Nephron (organoid): ENCODE results near the gene ELOVL7.
A peak's percentile ranks its signal among the peaks of the same experiment; 100 is the strongest.

Source experiments
- H3K27ac Mint-ChIP-seq, 3 experiments: 2 replicates each; pipeline ENCODE4 v1.8.0; 2020; ENCODE audit warnings: mixed read lengths in 3 of 3, mild to moderate bottlenecking in 2 of 3, moderate library complexity in 1 of 3
- H3K27me3 Mint-ChIP-seq: 2 replicates; pipeline ENCODE4 v1.8.0; 2021; ENCODE audit warnings: low read depth, mild to moderate bottlenecking, moderate library complexity, mixed read lengths
- H3K36me3 Mint-ChIP-seq: 2 replicates; pipeline ENCODE4 v1.8.0; 2020; ENCODE audit warnings: low read depth, mixed read lengths
- H3K4me1 Mint-ChIP-seq: 2 replicates; pipeline ENCODE4 v1.8.0; 2020; ENCODE audit warnings: mixed read lengths
- H3K4me3 Mint-ChIP-seq, 3 experiments: 2 replicates each; pipeline ENCODE4 v1.8.0; 2020; ENCODE audit warnings: mild to moderate bottlenecking in 3 of 3, mixed read lengths in 3 of 3, moderate library complexity in 2 of 3
- H3K9me3 Mint-ChIP-seq: 2 replicates; pipeline ENCODE4 v1.8.0; 2020; ENCODE audit warnings: mixed read lengths
- CTCF ChIP-seq, 3 experiments: fragments of 200-600 bp; sonication (generic); IDR thresholded peaks; one replicate each; pipeline ENCODE4 v1.5.0; 2021; ENCODE audit warnings: antibody characterized with exemption in 3 of 3; ENCODE audit not compliant: unreplicated experiment in 3 of 3

Gene ELOVL7

GRCh38 chr5:60842871-60843385, 1.1 kb downstream of the ELOVL7 start:
- no peak for TF ChIP-seq CTCF (IDR thresholded peaks at IDR 0.05; ENCODE audit: unreplicated experiment in 3 of 3)
- Mint-ChIP-seq H3K4me3 (peak overlapping the region; percentile 79 to 87 (median 82)), H3K9me3 (no peaks in the 10 kb centered on the region), H3K4me1 (peaks cover 11% of the 10 kb centered on the region), H3K27ac (peak overlapping the region in 1 of 3 experiments; percentile 9), H3K36me3 (no peaks in the 10 kb centered on the region), H3K27me3 (peaks cover 70% of the 10 kb centered on the region)

- H3K27me3 Mint-ChIP-seq, result peaks cover 75% of the 10 kb centered on the region
- H3K27ac Mint-ChIP-seq, result no peak overlapping the region
- peak overlapping the region in 1 of 3 experiments; percentile 64 for H3K4me3 Mint-ChIP-seq
- H3K36me3 Mint-ChIP-seq, result no peaks in the 10 kb centered on the region
- TF ChIP-seq CTCF (IDR thresholded peaks at IDR 0.05; ENCODE audit: unreplicated experiment in 3 of 3), result no peak
- H3K9me3 Mint-ChIP-seq, result no peaks in the 10 kb centered on the region
- H3K4me1 Mint-ChIP-seq, result peaks cover 11% of the 10 kb centered on the region
Observed at GRCh38 chr5:60841361-60841760, 2.7 kb downstream of the ELOVL7 start.

DNA sequence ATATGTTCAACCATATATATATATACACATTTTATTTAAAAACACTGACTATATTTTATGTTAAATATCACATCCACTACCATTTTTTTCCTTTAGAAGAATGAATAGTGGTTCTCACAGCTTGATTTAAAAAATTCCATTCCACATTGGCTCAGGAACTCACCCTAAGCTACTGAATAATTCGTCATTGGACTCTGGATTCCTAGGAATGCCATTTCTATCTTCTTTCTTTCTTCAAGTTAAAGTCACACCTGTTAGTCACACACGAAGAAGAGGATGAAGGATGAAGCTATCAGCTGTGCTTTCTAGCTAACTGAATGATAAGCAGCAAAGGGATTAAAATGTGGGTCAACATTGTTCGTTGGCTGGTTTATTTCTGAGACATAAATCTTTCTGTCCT, 7.9 kb downstream of the ELOVL7 start:
- no peak for TF ChIP-seq CTCF (IDR thresholded peaks at IDR 0.05; ENCODE audit: unreplicated experiment in 3 of 3)
- Mint-ChIP-seq H3K9me3 (no peaks in the 10 kb centered on the region), H3K27me3 (peaks cover 34% of the 10 kb centered on the region), H3K27ac (no peak overlapping the region), H3K4me3 (no peak overlapping the region), H3K36me3 (no peaks in the 10 kb centered on the region), H3K4me1 (no peaks in the 10 kb centered on the region)

GRCh38 chr5:60835554-60835953, 8.5 kb downstream of the ELOVL7 start:
- Mint-ChIP-seq H3K36me3 (no peaks in the 10 kb centered on the region), H3K27ac (no peak overlapping the region), H3K9me3 (no peaks in the 10 kb centered on the region), H3K4me1 (no peaks in the 10 kb centered on the region), H3K4me3 (no peak overlapping the region), H3K27me3 (peaks cover 31% of the 10 kb centered on the region)
- TF ChIP-seq CTCF (IDR thresholded peaks at IDR 0.05; ENCODE audit: unreplicated experiment in 3 of 3), result no peak

- H3K4me1 Mint-ChIP-seq, result no peaks in the 10 kb centered on the region
- no peaks in the 10 kb centered on the region for H3K9me3 Mint-ChIP-seq
- H3K27ac Mint-ChIP-seq, result no peak overlapping the region
- H3K36me3 Mint-ChIP-seq, result no peaks in the 10 kb centered on the region
- no peak overlapping the region for H3K4me3 Mint-ChIP-seq
- TF ChIP-seq CTCF (IDR thresholded peaks at IDR 0.05; ENCODE audit: unreplicated experiment in 3 of 3), result no peak
- peaks cover 19% of the 10 kb centered on the region for H3K27me3 Mint-ChIP-seq
Observed at GRCh38 chr5:60833520-60833919, 10.5 kb downstream of the ELOVL7 start.

GRCh38 chr5:60830581-60831127, 13.4 kb downstream of the ELOVL7 start:
- H3K36me3 Mint-ChIP-seq, result no peaks in the 10 kb centered on the region

More at GRCh38 chr5:60830581-60831127, 13.4 kb downstream of the ELOVL7 start:
- H3K27me3 Mint-ChIP-seq, result peaks cover 4% of the 10 kb centered on the region
- H3K4me1 Mint-ChIP-seq, result no peaks in the 10 kb centered on the region
- no peak overlapping the region for H3K4me3 Mint-ChIP-seq
- no peak overlapping the region for H3K27ac Mint-ChIP-seq
- TF ChIP-seq CTCF (IDR thresholded peaks at IDR 0.05; ENCODE audit: unreplicated experiment in 3 of 3), result no peak
- H3K9me3 Mint-ChIP-seq, result no peaks in the 10 kb centered on the region
